HepG2 (cell line): Measurements from ENCODE around the gene TANC2. TPM values are rescaled to one million over a fixed set of nuclear protein-coding genes. Genes with fewer than 3 reads are reported as not detected.

Experiments used
- ATAC-seq: fragments of 200-7000 bp; cut with Tn5 transposase; 3 replicates; pipeline ENCODE4 v1.9.1; 2020; ENCODE audit warnings: mild to moderate bottlenecking, moderate library complexity
- BruUV-seq: library from RNA; stranded (reverse); fragments of 400-500 nt; replicated peaks from 2 replicates; lab custom pipeline; 2021; lab: Mats Ljungman, UMichigan
- CTCF ChIA-PET: fragments of 300-600 bp; formaldehyde crosslinking; extraction: SDS; loops from one replicate; lab custom pipeline; 2021; ENCODE audit warnings: low total read pairs, inconsistent platforms, low intra/inter-chr PET ratio; lab: Yijun Ruan, JAX
- POLR2A ChIA-PET: fragments of 350-600 bp; sonication (Branson Sonifier 250); formaldehyde crosslinking; loops from one replicate; lab custom pipeline; 2020; ENCODE audit warnings: antibody characterized with exemption, inconsistent platforms; lab: Yijun Ruan, JAX
- DNase-seq: peaks from one replicate; pipeline ENCODE4 v3.0.0-alpha.2; 2015; ENCODE audit warnings: low spot score
- FAIRE-seq: peaks from 3 replicates; lab custom pipeline; 2011; peaks lifted over from hg19 to GRCh38; lab: Jason Lieb, UNC
- H2AFZ ChIP-seq: one replicate; pipeline ENCODE4 v1.6.1; 2011; ENCODE audit warnings: low read length, inconsistent platforms
- H3K27ac ChIP-seq: fragments of 300-600 bp; 3 replicates; pipeline ENCODE4 v1.8.0; 2011; ENCODE audit warnings: mixed run types, mild to moderate bottlenecking, mixed read lengths, low read length, inconsistent platforms; ENCODE audit not compliant: insufficient read depth; ENCODE audit errors: extremely low read length
- H3K27me3 ChIP-seq, 2 experiments: fragments of 200-600 bp in 1 of 2; 2 replicates in 1 of 2; 3 replicates in 1 of 2; pipeline versions ENCODE4 v1.6.0 to v1.8.0; 2011; ENCODE audit warnings: low read length in 2 of 2, mild to moderate bottlenecking in 2 of 2, moderate library complexity in 2 of 2, inconsistent platforms in 1 of 2; ENCODE audit not compliant: insufficient read depth in 2 of 2, control insufficient read depth in 1 of 2
- H3K36me3 ChIP-seq, 2 experiments: fragments of 200-600 bp in 1 of 2; replicated peaks in 1 of 2; 2 replicates in 1 of 2; 3 replicates in 1 of 2; pipeline versions ENCODE4 v1.5.1 to v1.8.0; 2011; ENCODE audit warnings: low read length in 2 of 2, inconsistent platforms in 1 of 2; ENCODE audit not compliant: insufficient read depth in 2 of 2, control insufficient read depth in 1 of 2
- H3K4me1 ChIP-seq: 2 replicates; pipeline ENCODE4 v1.5.1; 2012; ENCODE audit warnings: low read length, inconsistent platforms; ENCODE audit not compliant: insufficient read depth
- H3K4me2 ChIP-seq: 2 replicates; pipeline ENCODE4 v1.6.0; 2011; ENCODE audit warnings: low read depth, low read length, inconsistent platforms
- H3K4me3 ChIP-seq, 3 experiments: fragments of 200-600 bp in 1 of 3; sonication (generic), shearing (Covaris generic) in 1 of 3; replicated peaks in 1 of 3; 2 replicates each; pipeline ENCODE4 v1.5.1; 2011 to 2016; ENCODE audit warnings: low read length in 3 of 3, inconsistent platforms in 2 of 3, low read depth in 2 of 3, mild to moderate bottlenecking in 2 of 3, control low read depth in 1 of 3, mixed read lengths in 1 of 3; ENCODE audit not compliant: insufficient read depth in 1 of 3
- H3K79me2 ChIP-seq: one replicate; pipeline ENCODE4 v1.6.1; 2011; ENCODE audit warnings: low read length, inconsistent platforms; ENCODE audit not compliant: insufficient read depth
- H3K9ac ChIP-seq: 2 replicates; pipeline ENCODE4 v1.6.0; 2011; ENCODE audit warnings: mild to moderate bottlenecking, low read depth, low read length, inconsistent platforms; ENCODE audit not compliant: insufficient read depth
- H3K9me3 ChIP-seq: 2 replicates; pipeline ENCODE4 v1.5.1; 2012; ENCODE audit warnings: mild to moderate bottlenecking, low read length
- H4K20me1 ChIP-seq: 2 replicates; pipeline ENCODE4 v1.6.0; 2011; ENCODE audit warnings: inconsistent platforms, mild to moderate bottlenecking, low read length, moderate library complexity; ENCODE audit not compliant: insufficient read depth
- ATF2 ChIP-seq: sonication (generic); formaldehyde crosslinking; IDR thresholded peaks from 2 replicates; pipeline ENCODE4 v1.4.0; 2020; ENCODE audit warnings: missing genetic modification reagents
- KDM2A ChIP-seq: sonication (generic); formaldehyde crosslinking; IDR thresholded peaks from 2 replicates; pipeline ENCODE4 v1.4.0; 2020; ENCODE audit warnings: low read depth, missing genetic modification reagents, borderline replicate concordance
- NFYC ChIP-seq: IDR thresholded peaks from 2 replicates; pipeline ENCODE4 v1.6.1; 2016; ENCODE audit warnings: missing genetic modification reagents, missing compliant biosample characterization
- SMC3 ChIP-seq: IDR thresholded peaks from 2 replicates; pipeline ENCODE4 v1.6.1; 2011; ENCODE audit warnings: low read length, improper control_type of control experiment
- STAG1 ChIP-seq: sonication (generic); formaldehyde crosslinking; IDR thresholded peaks from 2 replicates; pipeline ENCODE4 v1.4.0; 2020; ENCODE audit warnings: missing genetic modification reagents
- ZNF136 ChIP-seq: sonication (generic); formaldehyde crosslinking; IDR thresholded peaks from 2 replicates; pipeline ENCODE4 v1.8.1; 2022; ENCODE audit warnings: low read depth, mild to moderate bottlenecking, moderate library complexity, missing genetic modification reagents
- ZNF333 ChIP-seq: sonication (generic); formaldehyde crosslinking; IDR thresholded peaks from 2 replicates; pipeline ENCODE4 v1.4.0; 2020; ENCODE audit warnings: mild to moderate bottlenecking, missing genetic modification reagents, borderline replicate concordance
- WGBS: methylation state at CpG from one replicate; pipeline ENCODE4 v1.1.6; 2017; ENCODE audit warnings: low lambda C conversion rate; 5-methylcytosine and 5-hydroxymethylcytosine counted together
- in situ Hi-C: cut with HindIII; loops from 2 replicates; pipeline ENCODE4 v1.10.0; 2017; ENCODE audit warnings: low pct_unique_long_range_greater_than_20kb; ENCODE audit not compliant: extremely low pct_ligation_motif_present
- intact Hi-C: fragments of 100-400 bp; cut with micrococcal nuclease; formaldehyde crosslinking; loops from one replicate; pipeline ENCODE4 v1.10.0; 2022; ENCODE audit not compliant: unreplicated experiment
- polyA plus RNA-seq, 8 experiments: library from polyadenylated mRNA; depleted of rRNA in 3 of 8; stranded (reverse) in 7 of 8; unstranded in 1 of 8; fragments of >200 nt; fragmentation: Illumina TruSeq in 4 of 8; extraction: Trizol in 4 of 8; gene quantifications; 2 replicates each; pipeline versions ENCODE4 v1.2.1 to v1.2.3, GENCODE V29; 2011 to 2016; ENCODE audit warnings: low read depth in 4 of 8, missing spikeins in 1 of 8, mixed read lengths in 1 of 8; ENCODE audit not compliant: insufficient read depth in 1 of 8
- total RNA-seq, 5 experiments: library from RNA; depleted of rRNA; stranded (reverse); fragments of >200 nt; fragmentation: Illumina TruSeq; extraction: Trizol; gene quantifications; 2 replicates each; pipeline ENCODE4 v1.2.3, GENCODE V29; 2016; ENCODE audit warnings: low read depth in 1 of 5
- TF ChIP-seq, protein P1 (sequence below): sonication (generic); formaldehyde crosslinking; IDR thresholded peaks from 2 replicates; pipeline ENCODE4 v1.4.0; 2020; ENCODE audit warnings: missing genetic modification reagents, borderline replicate concordance
- TF ChIP-seq, protein P2 (sequence below): sonication (generic); formaldehyde crosslinking; IDR thresholded peaks from 2 replicates; pipeline ENCODE4 v1.5.0; 2020; ENCODE audit warnings: mild to moderate bottlenecking, missing genetic modification reagents, moderate library complexity

The TANC2 gene
- total and polyA plus RNA-seq, 2 of the 13 experiments (the other 11 are each of a cell fraction or from before 2014, with no cell fraction given) = 0.08 to 0.20 TPM

- TF ChIP-seq ZNF333 (CRISPR knock-in tag) (no peak), ZNF136 (CRISPR knock-in tag) (no peak)
Measured at GRCh38 chr17:62994931-62995330, 28.9 kb downstream of the TANC2 start (continued).

GRCh38 chr17:62995377-62995885 lies 29.4 kb downstream of the TANC2 start:
- intact Hi-C loops (loop anchor here (1.0 kb wide), 1 partner anchor 411 kb away; no protein-coding TSS in a partner anchor), in situ Hi-C loops (no loop called here)
- Histone ChIP-seq H3K4me2 (no peak overlapping the region), H3K79me2 (no peaks in the 10 kb centered on the region), H3K9me3 (no peaks in the 10 kb centered on the region), H3K36me3 (no peaks in the 10 kb centered on the region), H3K4me3 (no peak overlapping the region), H4K20me1 (no peaks in the 10 kb centered on the region), H3K9ac (no peak overlapping the region), H3K4me1 (no peaks in the 10 kb centered on the region), H3K27me3 (no peaks in the 10 kb centered on the region; a peak in 1 of 5 replicates), H3K27ac (no peak overlapping the region), H2AFZ (no peak overlapping the region)
- POLR2A ChIA-PET = no interaction called here
- DNase-seq (peak; percentile 20), FAIRE-seq (peak; percentile 28), ATAC-seq (peak; percentile 88)
- CTCF ChIA-PET = interaction anchor here (1.2 to 1.7 kb wide), 2 partner anchors 410 to 412 kb away, joined by 4 to 11 read pairs; no protein-coding TSS in a partner anchor
- BruUV-seq = no TSS peak
- 62% methylated on average over 3 of the region's 3 CpGs for WGBS
- TF ChIP-seq NFYC (CRISPR knock-in tag) (no peak), ATF2 (no peak), KDM2A (CRISPR knock-in tag) (no peak), SMC3 (peak; percentile 65; the same call in 1 of the 2 replicates), STAG1 (peak; percentile 41)
- TF ChIP-seq, protein P1, sequence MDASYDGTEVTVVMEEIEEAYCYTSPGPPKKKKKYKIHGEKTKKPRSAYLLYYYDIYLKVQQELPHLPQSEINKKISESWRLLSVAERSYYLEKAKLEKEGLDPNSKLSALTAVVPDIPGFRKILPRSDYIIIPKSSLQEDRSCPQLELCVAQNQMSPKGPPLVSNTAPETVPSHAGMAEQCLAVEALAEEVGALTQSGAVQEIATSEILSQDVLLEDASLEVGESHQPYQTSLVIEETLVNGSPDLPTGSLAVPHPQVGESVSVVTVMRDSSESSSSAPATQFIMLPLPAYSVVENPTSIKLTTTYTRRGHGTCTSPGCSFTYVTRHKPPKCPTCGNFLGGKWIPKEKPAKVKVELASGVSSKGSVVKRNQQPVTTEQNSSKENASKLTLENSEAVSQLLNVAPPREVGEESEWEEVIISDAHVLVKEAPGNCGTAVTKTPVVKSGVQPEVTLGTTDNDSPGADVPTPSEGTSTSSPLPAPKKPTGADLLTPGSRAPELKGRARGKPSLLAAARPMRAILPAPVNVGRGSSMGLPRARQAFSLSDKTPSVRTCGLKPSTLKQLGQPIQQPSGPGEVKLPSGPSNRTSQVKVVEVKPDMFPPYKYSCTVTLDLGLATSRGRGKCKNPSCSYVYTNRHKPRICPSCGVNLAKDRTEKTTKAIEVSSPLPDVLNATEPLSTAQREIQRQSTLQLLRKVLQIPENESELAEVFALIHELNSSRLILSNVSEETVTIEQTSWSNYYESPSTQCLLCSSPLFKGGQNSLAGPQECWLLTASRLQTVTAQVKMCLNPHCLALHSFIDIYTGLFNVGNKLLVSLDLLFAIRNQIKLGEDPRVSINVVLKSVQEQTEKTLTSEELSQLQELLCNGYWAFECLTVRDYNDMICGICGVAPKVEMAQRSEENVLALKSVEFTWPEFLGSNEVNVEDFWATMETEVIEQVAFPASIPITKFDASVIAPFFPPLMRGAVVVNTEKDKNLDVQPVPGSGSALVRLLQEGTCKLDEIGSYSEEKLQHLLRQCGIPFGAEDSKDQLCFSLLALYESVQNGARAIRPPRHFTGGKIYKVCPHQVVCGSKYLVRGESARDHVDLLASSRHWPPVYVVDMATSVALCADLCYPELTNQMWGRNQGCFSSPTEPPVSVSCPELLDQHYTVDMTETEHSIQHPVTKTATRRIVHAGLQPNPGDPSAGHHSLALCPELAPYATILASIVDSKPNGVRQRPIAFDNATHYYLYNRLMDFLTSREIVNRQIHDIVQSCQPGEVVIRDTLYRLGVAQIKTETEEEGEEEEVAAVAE (CRISPR knock-in tag) = no peak
- TF ChIP-seq, protein P2, sequence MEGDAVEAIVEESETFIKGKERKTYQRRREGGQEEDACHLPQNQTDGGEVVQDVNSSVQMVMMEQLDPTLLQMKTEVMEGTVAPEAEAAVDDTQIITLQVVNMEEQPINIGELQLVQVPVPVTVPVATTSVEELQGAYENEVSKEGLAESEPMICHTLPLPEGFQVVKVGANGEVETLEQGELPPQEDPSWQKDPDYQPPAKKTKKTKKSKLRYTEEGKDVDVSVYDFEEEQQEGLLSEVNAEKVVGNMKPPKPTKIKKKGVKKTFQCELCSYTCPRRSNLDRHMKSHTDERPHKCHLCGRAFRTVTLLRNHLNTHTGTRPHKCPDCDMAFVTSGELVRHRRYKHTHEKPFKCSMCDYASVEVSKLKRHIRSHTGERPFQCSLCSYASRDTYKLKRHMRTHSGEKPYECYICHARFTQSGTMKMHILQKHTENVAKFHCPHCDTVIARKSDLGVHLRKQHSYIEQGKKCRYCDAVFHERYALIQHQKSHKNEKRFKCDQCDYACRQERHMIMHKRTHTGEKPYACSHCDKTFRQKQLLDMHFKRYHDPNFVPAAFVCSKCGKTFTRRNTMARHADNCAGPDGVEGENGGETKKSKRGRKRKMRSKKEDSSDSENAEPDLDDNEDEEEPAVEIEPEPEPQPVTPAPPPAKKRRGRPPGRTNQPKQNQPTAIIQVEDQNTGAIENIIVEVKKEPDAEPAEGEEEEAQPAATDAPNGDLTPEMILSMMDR (CRISPR knock-in tag) = peak; percentile 63
